Mucosa of rectum (tissue), 2 donors: ENCODE measurements around the gene HS1BP3.

Experiments used
- H3K27ac ChIP-seq, 2 donors: one replicate each; pipeline ENCODE4 v1.7.0; 2013; ENCODE audit warnings: inconsistent platforms in 2 of 2, low read depth in 2 of 2, low read length in 2 of 2
- H3K27me3 ChIP-seq, 2 donors: one replicate each; pipeline ENCODE4 v1.7.0; 2013; ENCODE audit warnings: low read length in 2 of 2; ENCODE audit not compliant: control insufficient read depth in 2 of 2, insufficient read depth in 2 of 2
- H3K36me3 ChIP-seq, 2 donors: one replicate each; pipeline ENCODE4 v1.7.0; 2013; ENCODE audit warnings: low read length in 2 of 2; ENCODE audit not compliant: control insufficient read depth in 2 of 2, insufficient read depth in 2 of 2
- H3K4me1 ChIP-seq, 2 donors: one replicate each; pipeline ENCODE4 v1.7.0; 2013; ENCODE audit warnings: low read length in 2 of 2, mild to moderate bottlenecking in 1 of 2; ENCODE audit not compliant: control insufficient read depth in 2 of 2, insufficient read depth in 2 of 2
- H3K4me3 ChIP-seq, 2 donors: one replicate each; pipeline ENCODE4 v1.7.0; 2013; ENCODE audit warnings: low read length in 2 of 2
- H3K9ac ChIP-seq, 2 donors: one replicate each; pipeline ENCODE4 v1.7.0; 2013; ENCODE audit warnings: low read length in 2 of 2, low read depth in 1 of 2, mild to moderate bottlenecking in 1 of 2
- H3K9me3 ChIP-seq, 2 donors: one replicate each; pipeline ENCODE4 v1.7.0; 2013; ENCODE audit warnings: low read length in 2 of 2; ENCODE audit not compliant: control insufficient read depth in 2 of 2
- donor health status: healthy.
- donor health status: Normal muscosa, but diverticular disease.

HS1BP3 gene

GRCh38 chr2:20611077-20611843 is 39.6 kb downstream of the HS1BP3 start:
- H3K36me3 ChIP-seq, result no peaks in the 10 kb centered on the region
- no peak overlapping the region for H3K9ac ChIP-seq
- H3K9me3 ChIP-seq, result peaks cover 0 to 2% of the 10 kb centered on the region in 2 donors
- H3K4me1 ChIP-seq, result peaks cover 13 to 19% of the 10 kb centered on the region in 2 donors
- no peaks in the 10 kb centered on the region for H3K27me3 ChIP-seq
- no peak overlapping the region for H3K4me3 ChIP-seq
- peak overlapping the region; percentile 72 to 82 for H3K27ac ChIP-seq

- H3K4me1 ChIP-seq, result peaks cover 9 to 14% of the 10 kb centered on the region in 2 donors
- H3K27ac ChIP-seq, result peak overlapping the region in 1 of 2 donors; percentile 43
Observed at GRCh38 chr2:20609995-20610357, 40.9 kb downstream of the HS1BP3 start.

DNA sequence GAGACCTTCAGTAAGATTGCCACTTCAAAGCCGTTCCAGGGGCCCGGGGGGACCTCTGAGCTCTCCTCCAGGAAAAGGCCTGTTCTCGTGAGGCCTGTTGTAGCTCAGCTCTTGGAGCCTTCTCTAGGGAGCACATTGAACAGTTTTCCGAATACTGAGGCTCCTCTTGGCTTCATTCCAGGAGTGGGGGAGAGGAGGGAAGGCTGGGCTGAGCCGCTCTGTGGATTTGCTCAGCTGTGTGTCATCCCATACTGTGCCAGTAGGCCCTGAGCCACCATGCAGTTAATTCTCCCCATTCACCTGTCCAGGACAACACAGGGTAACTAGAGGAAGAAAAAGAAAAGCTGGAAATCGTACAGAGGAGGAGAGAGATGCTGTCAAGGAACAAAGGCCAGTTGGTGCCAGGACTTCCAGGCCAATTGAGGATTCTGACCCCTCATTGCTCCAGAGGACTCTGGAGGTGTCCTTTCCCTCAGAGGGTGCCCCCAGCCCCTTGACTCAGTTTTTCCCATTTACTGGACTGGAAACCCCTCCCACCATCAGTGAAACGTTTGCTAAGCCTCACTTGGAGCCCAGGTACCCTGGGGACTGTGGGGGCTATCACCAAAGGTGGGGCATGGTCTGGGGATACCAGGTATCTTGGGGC is 41.4 kb downstream of the HS1BP3 start:
- Histone ChIP-seq H3K4me3 (no peak overlapping the region), H3K4me1 (peaks cover 4 to 9% of the 10 kb centered on the region in 2 donors), H3K27me3 (no peaks in the 10 kb centered on the region), H3K27ac (peak overlapping the region in 1 of 2 donors; percentile 59), H3K36me3 (no peaks in the 10 kb centered on the region), H3K9ac (no peak overlapping the region), H3K9me3 (peaks cover 0 to 2% of the 10 kb centered on the region in 2 donors)

More at GRCh38 chr2:20609995-20610357, 40.9 kb downstream of the HS1BP3 start:
- Histone ChIP-seq H3K4me3 (no peak overlapping the region), H3K9me3 (peaks cover 0 to 2% of the 10 kb centered on the region in 2 donors), H3K36me3 (no peaks in the 10 kb centered on the region), H3K27me3 (no peaks in the 10 kb centered on the region), H3K9ac (no peak overlapping the region)

- H3K36me3 ChIP-seq, result no peaks in the 10 kb centered on the region
- H3K4me1 ChIP-seq, result peaks cover 3 to 4% of the 10 kb centered on the region in 2 donors
- no peak overlapping the region for H3K9ac ChIP-seq
- H3K27ac ChIP-seq, result peak overlapping the region in 1 of 2 donors; percentile 59
- no peaks in the 10 kb centered on the region for H3K27me3 ChIP-seq
- H3K4me3 ChIP-seq, result no peak overlapping the region
- peaks cover 0 to 2% of the 10 kb centered on the region in 2 donors for H3K9me3 ChIP-seq
Observed at GRCh38 chr2:20608666-20609348, 42.1 kb downstream of the HS1BP3 start.

- Histone ChIP-seq H3K4me1 (peaks cover 3 to 4% of the 10 kb centered on the region in 2 donors), H3K27me3 (no peaks in the 10 kb centered on the region), H3K9ac (no peak overlapping the region), H3K9me3 (peaks cover 0 to 2% of the 10 kb centered on the region in 2 donors), H3K4me3 (no peak overlapping the region), H3K27ac (no peak overlapping the region), H3K36me3 (no peaks in the 10 kb centered on the region)
Observed at GRCh38 chr2:20607446-20607845, 43.5 kb downstream of the HS1BP3 start.

GRCh38 chr2:20606198-20606597 is 44.7 kb downstream of the HS1BP3 start:
- H3K9ac ChIP-seq, result no peak overlapping the region
- peaks cover 0 to 2% of the 10 kb centered on the region in 2 donors for H3K9me3 ChIP-seq
- H3K27ac ChIP-seq, result no peak overlapping the region
- no peaks in the 10 kb centered on the region for H3K36me3 ChIP-seq
- no peaks in the 10 kb centered on the region for H3K4me1 ChIP-seq
- H3K4me3 ChIP-seq, result no peak overlapping the region
- no peaks in the 10 kb centered on the region for H3K27me3 ChIP-seq

- Histone ChIP-seq H3K9me3 (peaks cover 0 to 2% of the 10 kb centered on the region in 2 donors), H3K4me3 (no peak overlapping the region), H3K4me1 (no peaks in the 10 kb centered on the region), H3K27me3 (no peaks in the 10 kb centered on the region), H3K9ac (no peak overlapping the region), H3K36me3 (no peaks in the 10 kb centered on the region), H3K27ac (peak overlapping the region; percentile 7 to 21)
Observed at GRCh38 chr2:20604951-20605381, 45.9 kb downstream of the HS1BP3 start.

- H3K27me3 ChIP-seq, result no peaks in the 10 kb centered on the region
- no peak overlapping the region for H3K9ac ChIP-seq
- no peak overlapping the region for H3K4me3 ChIP-seq
- no peaks in the 10 kb centered on the region for H3K4me1 ChIP-seq
- H3K9me3 ChIP-seq, result peaks cover 0 to 2% of the 10 kb centered on the region in 2 donors
- H3K27ac ChIP-seq, result no peak overlapping the region
- H3K36me3 ChIP-seq, result no peaks in the 10 kb centered on the region
Observed at GRCh38 chr2:20604401-20604911, 46.4 kb downstream of the HS1BP3 start.

DNA sequence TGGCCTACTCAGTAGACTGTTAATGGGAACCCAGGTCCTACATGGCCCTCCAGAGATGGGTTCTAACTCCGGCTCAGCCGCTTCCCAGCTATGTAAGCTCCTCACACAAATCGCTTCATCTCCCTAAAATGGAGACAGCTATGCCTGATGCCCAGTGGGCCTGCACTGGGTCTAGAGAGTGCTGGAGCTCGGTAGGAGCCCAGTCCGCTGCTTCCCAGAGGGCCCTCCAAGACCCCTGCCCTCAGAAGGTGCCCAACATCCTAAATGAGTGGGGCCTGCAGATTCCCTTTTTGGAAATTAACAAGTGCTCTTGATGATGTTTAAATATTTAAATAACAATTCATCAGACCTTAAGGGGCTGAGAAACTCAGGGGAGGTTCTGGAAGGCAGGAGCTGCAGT is 47.1 kb downstream of the HS1BP3 start:
- H3K27ac ChIP-seq, result no peak overlapping the region
- H3K27me3 ChIP-seq, result no peaks in the 10 kb centered on the region
- no peaks in the 10 kb centered on the region for H3K4me1 ChIP-seq
- H3K9me3 ChIP-seq, result peaks cover 0 to 2% of the 10 kb centered on the region in 2 donors
- no peaks in the 10 kb centered on the region for H3K36me3 ChIP-seq
- H3K4me3 ChIP-seq, result no peak overlapping the region
- H3K9ac ChIP-seq, result no peak overlapping the region

GRCh38 chr2:20602803-20603202 is 48.1 kb downstream of the HS1BP3 start:
- Histone ChIP-seq H3K27ac (no peak overlapping the region), H3K27me3 (no peaks in the 10 kb centered on the region), H3K4me1 (peaks cover 1 to 2% of the 10 kb centered on the region in 2 donors)

More at GRCh38 chr2:20602803-20603202, 48.1 kb downstream of the HS1BP3 start:
- Histone ChIP-seq H3K4me3 (no peak overlapping the region), H3K9ac (no peak overlapping the region), H3K9me3 (peaks cover 0 to 2% of the 10 kb centered on the region in 2 donors), H3K36me3 (no peaks in the 10 kb centered on the region)
